Astrocyte of the cerebellum (primary cell): ENCODE measurements around the gene AGR3.

Source experiments
- DNase-seq: peaks from one replicate; pipeline ENCODE4 v3.0.0-alpha.2; 2011; ENCODE audit warnings: low read depth
- H3K4me3 ChIP-seq: 2 replicates; pipeline ENCODE4 v1.5.1; 2011; ENCODE audit warnings: mild to moderate bottlenecking, low read depth, low read length, moderate library complexity
- CTCF ChIP-seq: IDR thresholded peaks from 2 replicates; pipeline ENCODE4 v1.5.1; 2012; ENCODE audit warnings: low read length, low read depth, moderate library complexity, mild to moderate bottlenecking; ENCODE audit errors: missing control alignments
- in situ Hi-C: cut with HindIII; loops from 2 replicates; pipeline ENCODE4 v1.10.0; 2017; ENCODE audit warnings: low sequenced_read_pairs

The AGR3 gene

GRCh38 chr7:16881844-16882243 lies at the start of gene AGR3:
Gene AGR3, minus strand, starts transcription at chr7:16881983. Its CDS starts 3,365 bp downstream, at chr7:16878618.
- in situ Hi-C loops = no loop called here
- DNase-seq = no peak
- TF ChIP-seq CTCF = no peak
- no peak within 1 kb of the TSS for H3K4me3 ChIP-seq

GRCh38 chr7:16930946-16931345 lies 49.2 kb upstream of the AGR3 start:
- no peak for DNase-seq
- in situ Hi-C loops = no loop called here
- TF ChIP-seq CTCF = no peak
- H3K4me3 ChIP-seq = no peak overlapping the region

GRCh38 chr7:16929146-16929762 lies 47.5 kb upstream of the AGR3 start:
- no peak for TF ChIP-seq CTCF
- in situ Hi-C loops = no loop called here
- no peak overlapping the region for H3K4me3 ChIP-seq
- DNase-seq = no peak

GRCh38 chr7:16926861-16927260 lies 45.1 kb upstream of the AGR3 start:
- TF ChIP-seq CTCF = no peak
- in situ Hi-C loops = no loop called here
- H3K4me3 ChIP-seq = no peak overlapping the region
- no peak for DNase-seq

- in situ Hi-C loops = no loop called here
- peak; percentile 87 for TF ChIP-seq CTCF
- peak; percentile 77 for DNase-seq
Observed at GRCh38 chr7:16926283-16926682, 44.5 kb upstream of the AGR3 start.

GRCh38 chr7:16925609-16926008 lies 43.8 kb upstream of the AGR3 start:
- in situ Hi-C loops = no loop called here
- H3K4me3 ChIP-seq = no peak overlapping the region
- no peak for TF ChIP-seq CTCF
- no peak for DNase-seq

More at GRCh38 chr7:16926283-16926682, 44.5 kb upstream of the AGR3 start:
- no peak overlapping the region for H3K4me3 ChIP-seq
